Breast epithelium (tissue), 4 donors: ENCODE measurements around the gene ABHD4. TPM values are rescaled to one million over a fixed set of nuclear protein-coding genes. Genes with fewer than 3 reads are reported as not detected.

ENCODE experiments used
- DNase-seq, 2 donors: peaks; one replicate each; pipeline ENCODE4 v3.0.0-alpha.2; 2019; ENCODE audit warnings: low spot score in 2 of 2
- H3K27ac ChIP-seq, 2 donors: fragments of 200-600 bp; sonication (generic) in 1 of 2; one replicate each; pipeline ENCODE4 v1.5.1; 2016 to 2019; ENCODE audit warnings: mild to moderate bottlenecking in 1 of 2
- H3K27me3 ChIP-seq, 2 donors: fragments of 200-600 bp; sonication (generic) in 1 of 2; one replicate each; pipeline versions ENCODE4 v1.5.1 to v1.6.0; 2017 to 2019; ENCODE audit warnings: control low read depth in 1 of 2, mild to moderate bottlenecking in 1 of 2
- H3K36me3 ChIP-seq: fragments of 200-600 bp; one replicate; pipeline ENCODE4 v1.5.1; 2019
- H3K4me1 ChIP-seq, 2 donors: fragments of 200-600 bp; sonication (generic); one replicate each; pipeline ENCODE4 v1.5.1; 2016 to 2019; ENCODE audit warnings: control low read depth in 1 of 2
- H3K4me3 ChIP-seq, 3 donors: fragments of 200-600 bp; sonication (generic); 1 replicate in 2 of 3; 2 replicates in 1 of 3; pipeline ENCODE4 v1.5.1; 2016 to 2019; ENCODE audit warnings: mild to moderate bottlenecking in 3 of 3, moderate library complexity in 2 of 3
- H3K9me3 ChIP-seq, 2 donors: fragments of 200-600 bp; sonication (generic) in 1 of 2; one replicate each; pipeline ENCODE4 v1.5.1; 2016 to 2019; ENCODE audit warnings: control low read depth in 1 of 2
- CTCF ChIP-seq, 3 donors: fragments of 450-650 bp; IDR thresholded peaks; one replicate each; pipeline ENCODE4 v1.5.1; 2016 to 2017; ENCODE audit warnings: antibody characterized with exemption in 3 of 3, mild to moderate bottlenecking in 3 of 3, moderate library complexity in 3 of 3
- POLR2A ChIP-seq: fragments of 450-650 bp; IDR thresholded peaks from one replicate; pipeline ENCODE4 v1.6.1; 2016; ENCODE audit warnings: antibody characterized with exemption, mild to moderate bottlenecking, moderate library complexity
- POLR2AphosphoS5 ChIP-seq, 3 donors: sonication (generic); formaldehyde crosslinking; IDR thresholded peaks; one replicate each; pipeline ENCODE4 v1.6.1; 2017; ENCODE audit warnings: antibody characterized with exemption in 3 of 3
- intact Hi-C: fragments of 100-400 bp; cut with DNase I; formaldehyde crosslinking; loops from one replicate; pipeline ENCODE4 v1.15.1; 2023; ENCODE audit warnings: low total_unique reads
- total RNA-seq, 3 donors: library from RNA; depleted of rRNA; stranded (reverse); fragments of >200 nt; gene quantifications; one replicate each; pipeline ENCODE4 v1.1.0, GENCODE V29; 2016

The ABHD4 gene
- total RNA-seq, 3 donors from 2014 or later, result 22.1 to 41.6 (median 25.2) TPM

- no peak for DNase-seq
- Histone ChIP-seq H3K9me3 (no peaks in the 10 kb centered on the region), H3K4me3 (no peak overlapping the region), H3K27ac (no peak overlapping the region), H3K4me1 (peaks cover 0 to 13% of the 10 kb centered on the region in 2 donors), H3K27me3 (no peaks in the 10 kb centered on the region), H3K36me3 (peaks cover 14% of the 10 kb centered on the region)
- TF ChIP-seq POLR2A (no peak), POLR2AphosphoS5 (IDR thresholded peaks at IDR 0.05) (no peak), CTCF (IDR thresholded peaks at IDR 0.05) (no peak)
- intact Hi-C loops, result no loop called here
Measured at GRCh38 chr14:22601996-22602395, 3.9 kb downstream of the ABHD4 start.

GRCh38 chr14:22602862-22603261 lies 4.8 kb downstream of the ABHD4 start:
- intact Hi-C loops, result no loop called here
- no peak for DNase-seq
- peaks cover 14% of the 10 kb centered on the region for H3K36me3 ChIP-seq

GRCh38 chr14:22606380-22606779 lies 8.3 kb downstream of the ABHD4 start:
- Histone ChIP-seq H3K4me1 (no peaks in the 10 kb centered on the region), H3K27ac (no peak overlapping the region), H3K27me3 (no peaks in the 10 kb centered on the region), H3K4me3 (no peak overlapping the region), H3K9me3 (no peaks in the 10 kb centered on the region), H3K36me3 (peaks cover 20% of the 10 kb centered on the region)
- DNase-seq, result no peak
- TF ChIP-seq POLR2AphosphoS5 (IDR thresholded peaks at IDR 0.05) (no peak), CTCF (IDR thresholded peaks at IDR 0.05) (no peak), POLR2A (no peak)
- intact Hi-C loops, result no loop called here

More at GRCh38 chr14:22602862-22603261, 4.8 kb downstream of the ABHD4 start:
- Histone ChIP-seq H3K27ac (no peak overlapping the region), H3K27me3 (no peaks in the 10 kb centered on the region), H3K4me3 (no peak overlapping the region), H3K9me3 (no peaks in the 10 kb centered on the region), H3K4me1 (peaks cover 0 to 13% of the 10 kb centered on the region in 2 donors)
- TF ChIP-seq CTCF (IDR thresholded peaks at IDR 0.05) (no peak), POLR2A (no peak), POLR2AphosphoS5 (IDR thresholded peaks at IDR 0.05) (no peak)

GRCh38 chr14:22607291-22607690 lies 9.2 kb downstream of the ABHD4 start:
- peaks cover 20% of the 10 kb centered on the region for H3K36me3 ChIP-seq
- no peaks in the 10 kb centered on the region for H3K4me1 ChIP-seq
- H3K27ac ChIP-seq, result no peak overlapping the region
- no peaks in the 10 kb centered on the region for H3K9me3 ChIP-seq
- intact Hi-C loops, result no loop called here
- TF ChIP-seq POLR2A, result no peak
- no peak for TF ChIP-seq CTCF (IDR thresholded peaks at IDR 0.05)
- no peak for TF ChIP-seq POLR2AphosphoS5 (IDR thresholded peaks at IDR 0.05)
- H3K4me3 ChIP-seq, result no peak overlapping the region
- no peaks in the 10 kb centered on the region for H3K27me3 ChIP-seq
- no peak for DNase-seq

GRCh38 chr14:22610931-22611330 lies 12.8 kb downstream of the ABHD4 start:
- Histone ChIP-seq H3K36me3 (peaks cover 7% of the 10 kb centered on the region), H3K27me3 (no peaks in the 10 kb centered on the region)
- intact Hi-C loops, result no loop called here

More at GRCh38 chr14:22610931-22611330, 12.8 kb downstream of the ABHD4 start:
- Histone ChIP-seq H3K9me3 (no peaks in the 10 kb centered on the region), H3K27ac (no peak overlapping the region), H3K4me1 (no peaks in the 10 kb centered on the region), H3K4me3 (no peak overlapping the region)
- no peak for DNase-seq
- TF ChIP-seq POLR2A, result no peak
- no peak for TF ChIP-seq CTCF (IDR thresholded peaks at IDR 0.05)
- TF ChIP-seq POLR2AphosphoS5 (IDR thresholded peaks at IDR 0.05), result no peak
